Jurkat, Clone E6-1 (cell line): ENCODE data around the gene DOCK1.
"Not testable (repeated sequence)": the region's sequence is repeated elsewhere in the genome, so short reads cannot be mapped to it uniquely, and the experiment has no call there.

ENCODE experiments used
- DNase-seq: peaks from one replicate; pipeline ENCODE4 v3.0.0-alpha.2; 2011; ENCODE audit warnings: low read depth, low spot score
- H3K4me3 ChIP-seq: 2 replicates; pipeline ENCODE4 v1.5.1; 2011; ENCODE audit warnings: mild to moderate bottlenecking, low read length, control low read depth, moderate library complexity

Gene DOCK1

GRCh38 chr10:126919426-126919825, 14.2 kb downstream of the DOCK1 start:
- no peak for DNase-seq
- H3K4me3 ChIP-seq, result no peak overlapping the region

- H3K4me3 ChIP-seq, result no peak overlapping the region
- DNase-seq, result no peak
Observed at GRCh38 chr10:126921162-126921561, 15.9 kb downstream of the DOCK1 start.

GRCh38 chr10:126921974-126922525, 16.8 kb downstream of the DOCK1 start:
- DNase-seq, result no peak
- H3K4me3 ChIP-seq, result no peak overlapping the region

GRCh38 chr10:126924180-126924914, 19.1 kb downstream of the DOCK1 start:
- DNase-seq, result no peak
- no peak overlapping the region for H3K4me3 ChIP-seq

GRCh38 chr10:126924915-126925300, 19.7 kb downstream of the DOCK1 start:
- no peak overlapping the region for H3K4me3 ChIP-seq
- DNase-seq, result no peak

GRCh38 chr10:126926568-126926967, 21.3 kb downstream of the DOCK1 start:
- no peak overlapping the region for H3K4me3 ChIP-seq
- no peak for DNase-seq

GRCh38 chr10:126927799-126928198, 22.6 kb downstream of the DOCK1 start:
- no peak for DNase-seq
- no peak overlapping the region for H3K4me3 ChIP-seq

- no peak overlapping the region for H3K4me3 ChIP-seq
- no peak for DNase-seq
Observed at GRCh38 chr10:126928274-126928673, 23.0 kb downstream of the DOCK1 start.

GRCh38 chr10:126929391-126929790, 24.2 kb downstream of the DOCK1 start:
- DNase-seq, result no peak
- no peak overlapping the region for H3K4me3 ChIP-seq

GRCh38 chr10:126930131-126930882, 25.1 kb downstream of the DOCK1 start:
- no peak overlapping the region for H3K4me3 ChIP-seq
- DNase-seq, result no peak

- DNase-seq, result no peak
- no peak overlapping the region for H3K4me3 ChIP-seq
Observed at GRCh38 chr10:126930883-126931503, 25.8 kb downstream of the DOCK1 start.

GRCh38 chr10:126931544-126931943, 26.3 kb downstream of the DOCK1 start:
- no peak for DNase-seq
- no peak overlapping the region for H3K4me3 ChIP-seq

- no peak overlapping the region for H3K4me3 ChIP-seq
- no peak for DNase-seq
Observed at GRCh38 chr10:126932516-126932915, 27.3 kb downstream of the DOCK1 start.

GRCh38 chr10:126933116-126933515, 27.9 kb downstream of the DOCK1 start:
- H3K4me3 ChIP-seq, result no peak overlapping the region
- DNase-seq, result no peak

- H3K4me3 ChIP-seq, result no peak overlapping the region
- no peak for DNase-seq
Observed at GRCh38 chr10:126935263-126935946, 30.2 kb downstream of the DOCK1 start.

GRCh38 chr10:126937026-126937425, 31.8 kb downstream of the DOCK1 start:
- no peak overlapping the region for H3K4me3 ChIP-seq
- no peak for DNase-seq

GRCh38 chr10:126938121-126938520, 32.9 kb downstream of the DOCK1 start:
- not testable (repeated sequence) for H3K4me3 ChIP-seq, DNase-seq

GRCh38 chr10:126939706-126940105, 34.5 kb downstream of the DOCK1 start:
- no peak overlapping the region for H3K4me3 ChIP-seq
- DNase-seq, result no peak

- no peak for DNase-seq
- H3K4me3 ChIP-seq, result no peak overlapping the region
Observed at GRCh38 chr10:126940670-126941310, 35.6 kb downstream of the DOCK1 start.
